K562 (cell line): ENCODE data around the gene CERS6. TPM values are rescaled to one million over a fixed set of nuclear protein-coding genes. Genes with fewer than 3 reads are reported as not detected.

Experiments used
- ATAC-seq: fragments of 200-7000 bp; cut with Tn5 transposase; 3 replicates; pipeline ENCODE4 v1.9.1; 2020; ENCODE audit warnings: moderate library complexity
- BruUV-seq: library from RNA; stranded (reverse); fragments of 400-500 nt; replicated peaks from 2 replicates; lab custom pipeline; 2021; lab: Mats Ljungman, UMichigan
- CTCF ChIA-PET: fragments of 300-600 bp; formaldehyde crosslinking; extraction: SDS; loops from one replicate; lab custom pipeline; 2021; ENCODE audit warnings: low intra/inter-chr PET ratio; lab: Yijun Ruan, JAX
- POLR2A ChIA-PET: fragments of 300-600, 350-650 bp; sonication (Branson Sonifier 250); formaldehyde crosslinking; extraction: SDS; loops from one replicate; lab custom pipeline; 2021; ENCODE audit warnings: antibody characterized with exemption, inconsistent platforms; lab: Yijun Ruan, JAX
- DNase-seq, 4 experiments: peaks; one replicate each; pipeline versions ENCODE4 v3.0.0 to v3.0.0-alpha.2; 2011 to 2018; ENCODE audit warnings: low spot score in 3 of 4, mixed read lengths in 3 of 4; ENCODE audit errors: extremely low read depth in 1 of 4
- FAIRE-seq: peaks from 2 replicates; lab custom pipeline; 2011; peaks lifted over from hg19 to GRCh38; lab: Jason Lieb, UNC
- H2AFZ ChIP-seq: 2 replicates; pipeline ENCODE4 v1.6.0; 2011; ENCODE audit warnings: low read depth, low read length, control low read depth, inconsistent platforms
- H3K27ac ChIP-seq: fragments of 200-600 bp; 3 replicates; pipeline ENCODE4 v1.8.0; 2011; ENCODE audit warnings: low read depth, mild to moderate bottlenecking, control low read depth, inconsistent platforms, low read length, moderate library complexity, mixed read lengths; ENCODE audit errors: extremely low read depth
- H3K27me3 ChIP-seq, 2 experiments: fragments of 300-600 bp in 1 of 2; 2 replicates in 1 of 2; 3 replicates in 1 of 2; pipeline versions ENCODE4 v1.6.0 to v1.8.0; 2011; ENCODE audit warnings: inconsistent platforms in 2 of 2, low read length in 2 of 2, mild to moderate bottlenecking in 1 of 2, mixed read lengths in 1 of 2, moderate library complexity in 1 of 2; ENCODE audit not compliant: control insufficient read depth in 2 of 2, insufficient read depth in 2 of 2
- H3K36me3 ChIP-seq: fragments of 300-600 bp; 3 replicates; pipeline ENCODE4 v1.8.0; 2011; ENCODE audit warnings: mild to moderate bottlenecking, low read length, inconsistent platforms; ENCODE audit not compliant: control insufficient read depth, insufficient read depth
- H3K4me1 ChIP-seq, 2 experiments: fragments of 200-600 bp in 1 of 2; replicated peaks in 1 of 2; 2 replicates in 1 of 2; 3 replicates in 1 of 2; pipeline versions ENCODE4 v1.5.1 to v1.8.0; 2011; ENCODE audit warnings: inconsistent platforms in 2 of 2, low read length in 2 of 2, mild to moderate bottlenecking in 1 of 2, mixed read lengths in 1 of 2, moderate library complexity in 1 of 2; ENCODE audit not compliant: control insufficient read depth in 2 of 2, insufficient read depth in 2 of 2
- H3K4me2 ChIP-seq: 2 replicates; pipeline ENCODE4 v1.6.1; 2011; ENCODE audit warnings: low read length, control low read depth, inconsistent platforms, mixed read lengths; ENCODE audit not compliant: insufficient read depth
- H3K4me3 ChIP-seq: fragments of 200-600 bp; sonication (generic), shearing (Covaris generic); 2 replicates; pipeline ENCODE4 v1.5.1; 2016; ENCODE audit warnings: control low read depth, inconsistent platforms
- H3K79me2 ChIP-seq: fragments of 200-600 bp; 3 replicates; pipeline ENCODE4 v1.8.0; 2011; ENCODE audit warnings: low read length, inconsistent platforms; ENCODE audit not compliant: control insufficient read depth, insufficient read depth
- H3K9ac ChIP-seq, 2 experiments: 2 replicates each; pipeline versions ENCODE4 v1.6.0 to v1.6.1; 2011; ENCODE audit warnings: low read depth in 2 of 2, low read length in 2 of 2, control low read depth in 1 of 2, inconsistent platforms in 1 of 2, mild to moderate bottlenecking in 1 of 2, mixed read lengths in 1 of 2; ENCODE audit not compliant: insufficient read depth in 1 of 2
- H3K9me1 ChIP-seq: one replicate; pipeline ENCODE4 v1.6.0; 2011; ENCODE audit warnings: inconsistent platforms, mild to moderate bottlenecking, low read length, moderate library complexity; ENCODE audit not compliant: control insufficient read depth, insufficient read depth
- H3K9me3 ChIP-seq: replicated peaks from 2 replicates; pipeline ENCODE4 v1.5.1; 2011; ENCODE audit warnings: low read depth, low read length, inconsistent platforms; ENCODE audit not compliant: control insufficient read depth, insufficient read depth
- H4K20me1 ChIP-seq: replicated peaks from 2 replicates; pipeline ENCODE4 v1.6.1; 2011; ENCODE audit warnings: low read length, inconsistent platforms, mixed read lengths; ENCODE audit not compliant: control insufficient read depth, insufficient read depth
- BRD9 ChIP-seq: fragments of 450-650 bp; IDR thresholded peaks from 2 replicates; pipeline ENCODE4 v1.6.1; 2018; ENCODE audit warnings: low read depth; ENCODE audit not compliant: partially characterized antibody
- CTCFL ChIP-seq: IDR thresholded peaks from 2 replicates; pipeline ENCODE4 v1.6.1; 2011; ENCODE audit warnings: borderline replicate concordance, low read depth, mild to moderate bottlenecking, moderate library complexity, low read length; ENCODE audit not compliant: insufficient read depth, poor library complexity, severe bottlenecking
- DDX20 ChIP-seq: fragments of 450-650 bp; IDR thresholded peaks from 2 replicates; pipeline ENCODE4 v1.6.1; 2016; ENCODE audit warnings: missing genetic modification characterization, low read depth, mild to moderate bottlenecking, missing compliant biosample characterization, moderate library complexity
- E2F6 ChIP-seq, 2 experiments: IDR thresholded peaks; 2 replicates each; pipeline ENCODE4 v1.6.1; 2011; ENCODE audit warnings: borderline replicate concordance in 1 of 2, control low read depth in 1 of 2, low read depth in 1 of 2, low read length in 1 of 2, mild to moderate bottlenecking in 1 of 2, mixed read lengths in 1 of 2, moderate library complexity in 1 of 2; ENCODE audit not compliant: insufficient read depth in 1 of 2, insufficient read length in 1 of 2, poor library complexity in 1 of 2, severe bottlenecking in 1 of 2; ENCODE audit errors: extremely low read depth in 1 of 2
- GABPB1 ChIP-seq: sonication (generic); formaldehyde crosslinking; IDR thresholded peaks from 2 replicates; pipeline ENCODE4 v1.8.0; 2022; ENCODE audit warnings: mild to moderate bottlenecking, missing genetic modification reagents
- KLF16 ChIP-seq: IDR thresholded peaks from 2 replicates; pipeline ENCODE4 v1.6.1; 2016; ENCODE audit warnings: antibody characterized with exemption
- MBD2 ChIP-seq: sonication (generic); IDR thresholded peaks from 2 replicates; pipeline ENCODE4 v1.6.1; 2016; ENCODE audit warnings: low read depth, borderline replicate concordance
- MTA1 ChIP-seq: fragments of 450-650 bp; IDR thresholded peaks from 2 replicates; pipeline ENCODE4 v1.6.1; 2017; ENCODE audit warnings: borderline replicate concordance
- NFE2L1 ChIP-seq: fragments of 450-650 bp; IDR thresholded peaks from 2 replicates; pipeline ENCODE4 v1.6.1; 2016; ENCODE audit warnings: missing genetic modification characterization, low read depth, mild to moderate bottlenecking, missing compliant biosample characterization, moderate library complexity, borderline replicate concordance
- POLR2G ChIP-seq: fragments of 200-400 bp; formaldehyde crosslinking; IDR thresholded peaks from 2 replicates; pipeline ENCODE4 v1.6.1; 2017; ENCODE audit warnings: low read depth, mild to moderate bottlenecking, antibody characterized with exemption, low read length, moderate library complexity
- STAG1 ChIP-seq: sonication (generic); formaldehyde crosslinking; IDR thresholded peaks from 2 replicates; pipeline ENCODE4 v1.5.0; 2020; ENCODE audit warnings: missing genetic modification reagents, borderline replicate concordance
- TGIF2 ChIP-seq: sonication (generic); formaldehyde crosslinking; IDR thresholded peaks from 2 replicates; pipeline ENCODE4 v1.8.1; 2022; ENCODE audit warnings: mild to moderate bottlenecking, missing genetic modification reagents, moderate library complexity
- ZNF695 ChIP-seq: fragments of 450-650 bp; formaldehyde crosslinking; IDR thresholded peaks from 2 replicates; pipeline ENCODE4 v1.4.0; 2020; ENCODE audit warnings: mild to moderate bottlenecking, moderate library complexity
- WGBS: fragments of 100-300 bp; shearing (Covaris generic); methylation state at CpG from one replicate; pipeline ENCODE4 v1.1.6; 2016; ENCODE audit warnings: low coverage, mixed read lengths; ENCODE audit not compliant: insufficient coverage; ENCODE audit errors: missing lambda C conversion rate; 5-methylcytosine and 5-hydroxymethylcytosine counted together
- in situ Hi-C: fragments of 300-500 bp; cut with MboI; formaldehyde crosslinking; loops from 4 replicates; pipeline ENCODE4 v1.15.0; 2018; ENCODE audit warnings: inconsistent platforms, mixed read lengths
- intact Hi-C: fragments of 100-400 bp; cut with micrococcal nuclease; formaldehyde crosslinking; loops from 2 replicates; pipeline ENCODE4 v1.14.2; 2022
- polyA plus RNA-seq, 8 experiments: library from polyadenylated mRNA; depleted of rRNA in 4 of 8; stranded (reverse) in 5 of 8; unstranded in 3 of 8; fragments of >200 nt; fragmentation: Nextera tagmentation in 2 of 8; fragmentation: Illumina TruSeq in 1 of 8; extraction: Ambion mirVana in 2 of 8; extraction: Trizol in 1 of 8; gene quantifications; 2 replicates each; pipeline versions ENCODE4 v1.2.1 to v1.2.3, GENCODE V29; 2011 to 2014; ENCODE audit warnings: inconsistent platforms in 1 of 8, missing spikeins in 1 of 8
- total RNA-seq, 7 experiments: library from RNA; depleted of rRNA in 6 of 7; stranded (reverse); fragments of >200 nt in 6 of 7; fragmentation: Illumina TruSeq in 2 of 7; extraction: Trizol in 2 of 7; gene quantifications; 2 replicates each; pipeline versions ENCODE4 v1.2.1 to v1.2.3, GENCODE V29; 2011 to 2021; ENCODE audit warnings: low replicate concordance in 1 of 7
- TF ChIP-seq, protein P1 (sequence below): fragments of 150-350 bp; conservative IDR thresholded peaks from 2 replicates; pipeline ENCODE4 v1.6.1; 2014; ENCODE audit warnings: low read length

The CERS6 gene
- total and polyA plus RNA-seq, 9 of the 15 experiments (the other 6 are each of a cell fraction or from before 2014, with no cell fraction given) = 1.6 to 13.6 (median 11.4) TPM

DNA sequence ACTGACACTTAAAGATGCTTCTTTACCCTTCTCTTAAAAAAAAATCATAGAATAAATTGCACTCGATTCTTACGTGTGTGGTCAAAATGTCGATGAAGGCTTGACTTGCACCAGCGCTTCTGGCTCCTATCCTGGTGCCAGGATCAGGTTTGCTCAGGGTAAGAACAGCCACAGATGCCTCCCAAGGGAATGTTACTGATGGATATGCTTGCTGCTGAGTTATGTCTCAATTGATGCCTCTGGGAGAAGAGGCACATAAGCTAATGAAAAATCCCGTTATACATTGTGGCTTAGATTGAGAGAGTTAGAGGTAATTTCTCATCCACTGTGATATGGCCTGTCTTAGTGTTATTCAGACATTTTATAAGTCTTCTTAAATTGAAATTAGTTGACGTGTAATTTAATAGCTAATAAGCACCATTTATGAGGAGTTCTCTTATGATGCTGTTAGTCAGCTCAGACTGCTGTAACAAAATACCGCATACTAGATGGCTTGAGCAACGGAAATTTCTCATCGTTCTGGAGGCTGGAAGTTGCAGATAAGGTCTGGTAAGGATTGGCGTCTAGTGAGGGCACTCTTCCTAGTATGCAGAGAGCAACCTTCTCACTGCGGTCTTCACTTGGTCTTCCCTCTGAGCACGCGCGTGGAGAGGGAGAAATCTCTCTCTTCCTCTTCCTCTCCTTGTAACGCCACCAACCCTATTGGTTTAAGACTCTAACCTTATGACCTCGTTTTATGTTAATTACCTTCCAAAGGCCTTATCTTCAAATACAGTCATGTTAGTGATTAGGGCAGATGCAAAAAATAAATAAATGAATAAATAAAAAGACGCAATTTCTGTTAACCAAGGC lies 229.8 kb downstream of the CERS6 start:
- in situ Hi-C loops = no loop called here
- peak; percentile 97 for ATAC-seq
- H3K27me3 ChIP-seq = no peaks in the 10 kb centered on the region
- H3K4me3 ChIP-seq = no peak overlapping the region
- H3K9me3 ChIP-seq = no peaks in the 10 kb centered on the region
- WGBS = 22% methylated on average over 17 of the region's 17 CpGs
- H4K20me1 ChIP-seq = no peaks in the 10 kb centered on the region
- intact Hi-C loops = loop anchor here (2.0 to 5.0 kb wide), 2 partner anchors 194 to 339 kb away; no protein-coding TSS in a partner anchor
- H3K27ac ChIP-seq = peak overlapping the region; percentile 7; the same call in 2 of the 3 replicates
- H3K4me2 ChIP-seq = peak overlapping the region; percentile 58
- ChIA-PET POLR2A (interaction anchor here (0.6 to 1.4 kb wide), 5 partner anchors 11 to 283 kb away, joined by 3 to 4 read pairs (median 3); no protein-coding TSS in a partner anchor), CTCF (interaction anchor here (0.6 kb wide), 1 partner anchor 55 kb away, joined by 4 read pairs; no protein-coding TSS in a partner anchor)
- DNase-seq = peak in 3 of 4 experiments; percentile 23 to 89 (median 68)
- H3K79me2 ChIP-seq = no peaks in the 10 kb centered on the region
- peak overlapping the region; percentile 46 for H2AFZ ChIP-seq
- H3K4me1 ChIP-seq = peaks cover 3 to 17% of the 10 kb centered on the region in 2 experiments; a peak in 4 of 5 replicates
- H3K9ac ChIP-seq = no peak overlapping the region; a peak in 1 of 4 replicates
- no peaks in the 10 kb centered on the region for H3K36me3 ChIP-seq
- FAIRE-seq = peak; percentile 86
- no TSS peak for BruUV-seq
- no peaks in the 10 kb centered on the region for H3K9me1 ChIP-seq
- no peak for TF ChIP-seq STAG1 (CRISPR knock-in tag)
- no peak for TF ChIP-seq BRD9
- TF ChIP-seq CTCFL = no peak
- no peak for TF ChIP-seq GABPB1 (CRISPR knock-in tag)
- no peak for TF ChIP-seq DDX20 (tag)
- TF ChIP-seq, protein P1, sequence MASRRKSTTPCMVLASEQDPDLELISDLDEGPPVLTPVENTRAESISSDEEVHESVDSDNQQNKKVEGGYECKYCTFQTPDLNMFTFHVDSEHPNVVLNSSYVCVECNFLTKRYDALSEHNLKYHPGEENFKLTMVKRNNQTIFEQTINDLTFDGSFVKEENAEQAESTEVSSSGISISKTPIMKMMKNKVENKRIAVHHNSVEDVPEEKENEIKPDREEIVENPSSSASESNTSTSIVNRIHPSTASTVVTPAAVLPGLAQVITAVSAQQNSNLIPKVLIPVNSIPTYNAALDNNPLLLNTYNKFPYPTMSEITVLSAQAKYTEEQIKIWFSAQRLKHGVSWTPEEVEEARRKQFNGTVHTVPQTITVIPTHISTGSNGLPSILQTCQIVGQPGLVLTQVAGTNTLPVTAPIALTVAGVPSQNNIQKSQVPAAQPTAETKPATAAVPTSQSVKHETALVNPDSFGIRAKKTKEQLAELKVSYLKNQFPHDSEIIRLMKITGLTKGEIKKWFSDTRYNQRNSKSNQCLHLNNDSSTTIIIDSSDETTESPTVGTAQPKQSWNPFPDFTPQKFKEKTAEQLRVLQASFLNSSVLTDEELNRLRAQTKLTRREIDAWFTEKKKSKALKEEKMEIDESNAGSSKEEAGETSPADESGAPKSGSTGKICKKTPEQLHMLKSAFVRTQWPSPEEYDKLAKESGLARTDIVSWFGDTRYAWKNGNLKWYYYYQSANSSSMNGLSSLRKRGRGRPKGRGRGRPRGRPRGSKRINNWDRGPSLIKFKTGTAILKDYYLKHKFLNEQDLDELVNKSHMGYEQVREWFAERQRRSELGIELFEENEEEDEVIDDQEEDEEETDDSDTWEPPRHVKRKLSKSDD = no peak
- TF ChIP-seq TGIF2 (CRISPR knock-in tag) = no peak
- TF ChIP-seq MBD2 = no peak; the same call in 1 of the 2 replicates
- TF ChIP-seq E2F6 (IDR thresholded peaks at IDR 0.05; ENCODE audit: borderline replicate concordance in 1 of 2, extremely low read depth in 1 of 2, insufficient read depth in 1 of 2, insufficient read length in 1 of 2, low read depth in 1 of 2, low read length in 1 of 2, poor library complexity in 1 of 2, severe bottlenecking in 1 of 2) = peak in 1 of 2 experiments; percentile 47
- TF ChIP-seq KLF16 = no peak
- TF ChIP-seq POLR2G = no peak
- TF ChIP-seq MTA1 = no peak; the same call in 1 of the 2 replicates
- TF ChIP-seq ZNF695 (CRISPR knock-in tag) = no peak
- TF ChIP-seq NFE2L1 = no peak
